ES-I3 (cell line): Measurements from ENCODE around the gene PRRC1.

Experiments
- H3K36me3 ChIP-seq: 2 replicates; pipeline ENCODE4 v1.6.1; 2013; ENCODE audit warnings: mild to moderate bottlenecking, low read length, control low read depth, moderate library complexity; ENCODE audit not compliant: insufficient read depth
- H3K4me1 ChIP-seq: 2 replicates; pipeline ENCODE4 v1.6.1; 2013; ENCODE audit warnings: mild to moderate bottlenecking, control low read depth, low read length; ENCODE audit not compliant: insufficient read depth
- H3K9ac ChIP-seq: 2 replicates; pipeline ENCODE4 v1.6.1; 2013; ENCODE audit warnings: low read depth, mild to moderate bottlenecking, low read length, moderate library complexity
- H3K9me3 ChIP-seq: 2 replicates; pipeline ENCODE4 v1.6.1; 2013; ENCODE audit warnings: mild to moderate bottlenecking, low read length, moderate library complexity; ENCODE audit not compliant: control insufficient read depth, insufficient read depth

Gene PRRC1

GRCh38 chr5:127580731-127581130 lies 63.3 kb downstream of the PRRC1 start:
- Histone ChIP-seq H3K9ac (no peak overlapping the region), H3K9me3 (no peaks in the 10 kb centered on the region), H3K36me3 (no peaks in the 10 kb centered on the region), H3K4me1 (peaks cover 5% of the 10 kb centered on the region)

DNA sequence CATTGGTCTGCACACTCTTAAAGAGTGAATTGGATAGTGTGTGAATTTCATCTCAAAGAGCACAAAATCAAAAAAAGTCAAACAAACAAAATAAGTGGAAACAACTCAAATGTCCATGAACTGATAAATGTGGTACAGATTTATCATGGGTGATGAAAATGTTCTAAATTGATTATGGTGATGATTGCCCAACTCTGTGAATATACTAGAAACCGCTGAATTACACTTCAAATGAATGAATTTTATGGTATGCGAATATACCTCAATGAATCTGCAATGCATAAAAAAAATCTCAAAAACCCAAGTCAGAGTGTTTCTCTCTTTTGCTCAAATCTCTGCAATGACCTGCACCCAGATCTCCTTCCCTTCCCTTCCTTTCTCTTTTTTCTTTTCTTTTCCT lies 64.0 kb downstream of the PRRC1 start:
- Histone ChIP-seq H3K9me3 (no peaks in the 10 kb centered on the region), H3K4me1 (peaks cover 9% of the 10 kb centered on the region), H3K9ac (no peak overlapping the region), H3K36me3 (no peaks in the 10 kb centered on the region)

DNA sequence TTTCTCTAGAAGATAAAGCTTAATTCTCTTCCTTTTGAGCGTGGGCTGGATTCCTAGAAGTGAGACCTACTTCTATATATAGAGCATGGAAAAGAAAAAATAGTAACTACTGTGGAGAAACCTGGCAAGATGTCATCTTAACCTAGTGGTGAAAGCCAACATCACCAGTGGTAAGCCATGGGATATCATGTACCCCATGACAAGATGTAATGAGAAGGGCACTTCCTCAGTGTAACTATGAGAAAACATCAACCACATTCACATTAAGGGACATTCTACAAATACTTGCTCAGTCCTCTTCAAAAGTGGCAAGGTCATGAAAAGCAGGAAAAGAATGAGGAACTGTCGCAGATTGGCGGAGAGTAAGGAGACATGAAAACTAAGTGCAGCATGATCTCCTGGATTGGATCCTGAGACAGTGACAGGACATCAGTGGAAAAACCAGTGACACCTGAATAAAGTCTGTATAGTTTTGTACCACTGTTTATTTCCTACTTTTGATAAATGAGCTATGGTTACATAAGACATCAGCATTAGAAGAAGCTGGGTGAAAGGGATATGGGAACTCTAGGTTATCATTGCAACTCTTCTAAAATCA lies 65.4 kb downstream of the PRRC1 start:
- no peak overlapping the region for H3K9ac ChIP-seq
- no peaks in the 10 kb centered on the region for H3K36me3 ChIP-seq
- H3K4me1 ChIP-seq = peaks cover 9% of the 10 kb centered on the region
- no peaks in the 10 kb centered on the region for H3K9me3 ChIP-seq

GRCh38 chr5:127583866-127584265 lies 66.4 kb downstream of the PRRC1 start:
- Histone ChIP-seq H3K9ac (no peak overlapping the region), H3K9me3 (no peaks in the 10 kb centered on the region), H3K4me1 (peaks cover 9% of the 10 kb centered on the region), H3K36me3 (no peaks in the 10 kb centered on the region)

DNA sequence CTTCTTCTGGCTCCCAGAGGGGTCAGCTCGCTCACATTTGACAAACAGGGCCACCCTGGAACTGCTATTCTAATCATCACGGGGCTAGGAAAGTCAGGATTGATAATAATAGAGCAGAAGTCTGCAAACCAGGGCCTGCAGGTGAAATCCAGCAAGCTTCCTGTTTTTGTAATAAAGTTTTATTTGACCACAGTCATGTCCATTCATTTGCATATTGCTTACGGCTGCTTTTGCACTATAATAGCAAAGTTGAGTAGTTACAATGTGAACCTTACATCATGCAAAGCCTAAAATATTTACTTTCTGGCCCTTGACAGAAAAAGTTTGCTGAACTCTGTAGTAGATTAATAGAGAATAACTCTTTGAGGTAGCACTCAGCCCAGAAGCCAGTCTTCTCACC lies 68.2 kb downstream of the PRRC1 start:
- H3K9me3 ChIP-seq = no peaks in the 10 kb centered on the region
- no peak overlapping the region for H3K9ac ChIP-seq
- no peaks in the 10 kb centered on the region for H3K36me3 ChIP-seq
- peaks cover 20% of the 10 kb centered on the region for H3K4me1 ChIP-seq

DNA sequence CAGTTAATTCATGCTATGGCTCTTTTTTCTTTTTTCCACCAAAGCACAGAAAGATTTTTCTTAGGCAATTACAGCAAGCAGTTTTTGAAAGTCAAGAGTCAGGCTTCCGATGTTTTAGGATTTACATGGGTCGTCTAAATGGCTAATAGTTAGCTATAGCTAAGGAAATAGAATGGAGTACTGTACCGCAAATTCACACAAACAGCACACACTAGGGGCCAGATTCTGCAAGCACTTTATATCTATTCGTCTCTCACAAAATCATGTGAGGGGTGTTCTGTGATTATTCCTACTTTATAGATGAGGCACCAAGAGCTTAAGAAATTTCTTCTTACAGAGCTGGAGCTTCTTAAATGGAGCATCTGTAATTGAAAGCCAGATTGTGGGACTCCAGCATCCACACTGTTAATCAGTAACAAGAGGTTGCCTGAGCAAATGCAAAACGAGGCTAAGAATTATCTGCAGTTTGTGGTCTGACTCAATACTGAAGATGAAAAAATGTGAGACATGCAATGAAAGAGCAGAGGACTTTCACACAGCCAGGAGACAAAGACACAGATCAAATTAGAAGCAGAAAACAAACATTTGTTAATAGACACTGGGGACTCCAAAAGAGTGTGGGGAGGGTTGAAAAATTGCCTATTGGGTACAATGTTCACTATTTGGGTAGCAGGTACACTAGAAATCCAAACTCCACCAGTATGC lies 68.8 kb downstream of the PRRC1 start:
- no peaks in the 10 kb centered on the region for H3K9me3 ChIP-seq
- no peak overlapping the region for H3K9ac ChIP-seq
- peaks cover 20% of the 10 kb centered on the region for H3K4me1 ChIP-seq
- H3K36me3 ChIP-seq = no peaks in the 10 kb centered on the region

DNA sequence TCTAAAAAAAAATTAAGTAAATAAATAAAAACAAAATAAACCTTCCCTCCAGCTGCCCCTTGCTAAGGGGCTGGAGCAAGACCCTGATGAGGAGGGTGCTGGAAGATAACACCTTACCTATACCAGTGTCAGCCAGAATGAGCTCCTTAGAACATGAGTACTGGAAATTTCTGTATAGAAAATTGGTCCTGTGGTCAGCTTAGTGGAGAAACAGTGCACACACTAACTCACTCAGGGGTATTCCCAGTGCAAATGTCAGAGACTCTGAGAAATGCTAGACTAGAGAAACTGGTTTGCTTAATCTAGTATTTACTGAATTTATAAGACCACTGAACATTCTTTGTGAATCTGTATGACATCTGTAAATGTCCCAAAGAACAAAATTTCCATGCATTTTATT lies 69.4 kb downstream of the PRRC1 start:
- Histone ChIP-seq H3K9me3 (no peaks in the 10 kb centered on the region), H3K36me3 (no peaks in the 10 kb centered on the region), H3K9ac (no peak overlapping the region), H3K4me1 (peaks cover 20% of the 10 kb centered on the region)

- Histone ChIP-seq H3K4me1 (peaks cover 20% of the 10 kb centered on the region), H3K36me3 (no peaks in the 10 kb centered on the region), H3K9ac (no peak overlapping the region), H3K9me3 (no peaks in the 10 kb centered on the region)
Observed at GRCh38 chr5:127587246-127587917, 69.9 kb downstream of the PRRC1 start.

DNA sequence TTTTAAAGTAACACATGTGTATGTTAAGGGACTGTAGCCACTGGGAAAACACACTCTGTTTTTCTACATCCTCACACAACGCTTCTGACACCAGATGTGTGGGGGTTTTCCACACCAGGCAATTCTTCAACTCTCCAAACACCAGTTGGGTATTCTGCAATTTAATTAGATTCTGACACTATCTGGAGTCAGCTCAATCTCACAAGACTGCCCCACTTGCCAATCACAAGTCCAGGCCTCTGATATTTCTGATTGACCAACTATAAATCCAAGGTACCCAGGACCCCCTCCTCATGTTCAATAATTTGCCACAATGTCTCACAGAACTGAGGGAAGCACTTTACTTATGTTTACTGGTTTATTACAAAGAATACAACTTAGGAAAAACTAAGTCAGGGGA lies 70.9 kb downstream of the PRRC1 start:
- H3K9me3 ChIP-seq = no peaks in the 10 kb centered on the region
- H3K4me1 ChIP-seq = peaks cover 20% of the 10 kb centered on the region
- H3K9ac ChIP-seq = no peak overlapping the region
- H3K36me3 ChIP-seq = no peaks in the 10 kb centered on the region

DNA sequence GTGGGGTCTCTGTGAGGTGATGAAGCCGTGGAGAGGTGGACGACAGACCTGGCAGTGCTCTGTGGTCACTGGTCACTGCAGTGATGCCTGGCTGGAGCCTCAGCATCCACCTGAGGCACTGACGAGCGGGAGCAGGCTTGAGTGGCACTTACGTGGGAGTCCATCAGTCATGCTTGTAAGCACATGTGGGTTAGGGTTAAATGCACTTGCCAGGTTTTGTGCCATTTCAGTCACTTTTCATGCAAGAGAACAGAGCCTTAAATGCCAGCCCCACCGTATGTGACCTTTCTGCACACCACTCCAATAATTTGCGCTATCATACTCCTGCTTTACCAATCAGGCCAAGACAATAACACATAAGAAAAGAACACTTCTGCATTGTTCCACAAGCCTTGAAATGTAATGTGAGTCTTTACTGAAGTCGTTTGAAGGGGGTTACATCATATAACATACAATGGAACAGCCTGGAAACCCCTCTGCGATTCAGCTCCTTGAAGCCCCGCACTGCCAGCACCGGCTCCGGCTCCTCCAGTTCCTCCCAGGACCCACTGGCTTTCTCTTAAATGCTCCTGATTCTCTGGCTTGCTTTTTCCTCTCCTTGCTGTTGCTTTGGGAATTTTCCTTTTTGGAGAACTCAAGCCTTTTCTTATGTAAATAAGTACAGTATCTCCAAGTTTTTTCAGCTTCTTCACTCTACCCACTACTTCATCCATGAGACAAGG lies 72.0 kb downstream of the PRRC1 start:
- H3K4me1 ChIP-seq = peaks cover 20% of the 10 kb centered on the region
- no peak overlapping the region for H3K9ac ChIP-seq
- no peaks in the 10 kb centered on the region for H3K36me3 ChIP-seq
- no peaks in the 10 kb centered on the region for H3K9me3 ChIP-seq

DNA sequence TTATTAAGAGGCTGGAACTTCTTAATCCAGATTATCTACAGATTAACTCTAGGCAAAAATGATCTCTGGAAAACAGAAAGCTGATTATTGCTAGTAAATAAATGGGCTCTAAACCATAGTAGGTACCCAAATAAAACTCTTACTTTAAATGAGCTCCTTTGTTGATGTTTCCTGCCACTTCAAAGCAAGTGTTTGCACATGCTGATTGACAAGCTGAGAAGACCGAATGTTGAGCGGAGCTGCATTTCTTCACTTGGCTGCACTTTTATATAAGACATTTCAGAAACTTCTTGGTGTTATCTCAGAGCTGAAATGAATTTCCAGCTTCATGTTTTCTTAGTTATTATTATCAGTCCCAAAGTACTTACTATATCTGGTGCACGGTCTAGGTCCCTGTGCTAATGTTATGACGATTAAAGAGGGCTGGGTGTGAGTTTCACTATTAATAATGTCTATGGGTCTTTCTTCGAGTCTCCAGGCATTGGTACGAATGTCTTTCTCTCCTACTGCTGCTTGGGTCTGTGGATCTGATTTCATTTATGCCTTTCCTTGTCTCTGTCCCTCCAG lies 72.8 kb downstream of the PRRC1 start:
- Histone ChIP-seq H3K4me1 (peaks cover 20% of the 10 kb centered on the region), H3K36me3 (no peaks in the 10 kb centered on the region), H3K9me3 (no peaks in the 10 kb centered on the region), H3K9ac (no peak overlapping the region)

- no peak overlapping the region for H3K9ac ChIP-seq
- H3K4me1 ChIP-seq = no peaks in the 10 kb centered on the region; the same call in 1 of the 2 replicates
- 0 out of 2 replicates have a peak, but pooled peaks cover 3% of the 10 kb centered on the region for H3K9me3 ChIP-seq
Observed at GRCh38 chr5:127595484-127596368, 78.3 kb downstream of the PRRC1 start.

DNA sequence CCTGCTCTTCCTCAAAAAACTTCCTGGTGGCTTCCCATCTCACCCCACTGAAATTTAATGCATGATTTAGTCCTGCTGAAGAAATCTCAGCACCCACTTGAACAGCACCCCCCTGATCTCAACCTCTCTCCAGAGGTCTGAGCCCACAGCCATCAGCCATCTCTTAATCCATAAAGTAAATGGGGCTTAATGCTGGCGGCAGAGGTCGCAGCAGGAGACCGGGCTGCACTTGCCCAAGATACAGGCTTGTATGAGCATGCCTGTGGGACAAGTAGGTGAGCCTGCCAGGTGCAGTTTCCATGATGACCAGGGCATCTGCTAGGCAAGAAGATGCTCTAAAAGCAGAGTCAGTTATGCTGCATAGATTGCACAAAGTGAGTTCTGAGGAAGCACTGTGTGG lies 79.1 kb downstream of the PRRC1 start:
- Histone ChIP-seq H3K9me3 (0 out of 2 replicates have a peak, but pooled peaks cover 3% of the 10 kb centered on the region), H3K4me1 (no peaks in the 10 kb centered on the region), H3K9ac (no peak overlapping the region), H3K36me3 (no peaks in the 10 kb centered on the region; the same call in 1 of the 2 replicates)

More at GRCh38 chr5:127595484-127596368, 78.3 kb downstream of the PRRC1 start:
- H3K36me3 ChIP-seq = no peaks in the 10 kb centered on the region; the same call in 1 of the 2 replicates
